Mammary epithelial cell (primary cell): ENCODE measurements around the gene CREB3L2.

ENCODE experiments used
- CTCF ChIP-seq, 2 donors: IDR thresholded peaks in 1 of 2; conservative IDR thresholded peaks in 1 of 2; 2 replicates each; pipeline ENCODE4 v1.5.1; 2011 to 2012; ENCODE audit warnings: inconsistent platforms in 2 of 2, low read length in 2 of 2, mild to moderate bottlenecking in 2 of 2, control low read depth in 1 of 2, low read depth in 1 of 2; ENCODE audit not compliant: insufficient read depth in 1 of 2; ENCODE audit errors: extremely low read depth in 1 of 2
- EZH2 ChIP-seq: IDR thresholded peaks from 2 replicates; pipeline ENCODE4 v1.6.1; 2012; ENCODE audit warnings: low read length, inconsistent platforms, borderline replicate concordance

- TF ChIP-seq CTCF (conservative IDR thresholded peaks at IDR 0.05 in 1 of 2, IDR thresholded peaks at IDR 0.05 in 1 of 2; ENCODE audit: extremely low read depth in 1 of 2, insufficient read depth in 1 of 2, low read depth in 1 of 2, low read length in 2 of 2) (no peak), EZH2 (no peak)
Measured at GRCh38 chr7:137994216-137994615, 7.7 kb downstream of the CREB3L2 start.
